Adipocyte (in vitro differentiated cells): Measurements from ENCODE around the gene STPG1.

Source experiments
- DNase-seq: peaks from one replicate; pipeline ENCODE4 v3.0.0-alpha.2; 2015; ENCODE audit warnings: low read depth
- H3K27me3 ChIP-seq: replicated peaks from 2 replicates; pipeline ENCODE4 v1.7.0; 2013; ENCODE audit warnings: mild to moderate bottlenecking, low read length, moderate library complexity; ENCODE audit not compliant: control insufficient read depth, insufficient read depth
- H3K36me3 ChIP-seq: 2 replicates; pipeline ENCODE4 v1.7.0; 2013; ENCODE audit warnings: low read length, mild to moderate bottlenecking, moderate library complexity; ENCODE audit not compliant: control insufficient read depth, insufficient read depth, severe bottlenecking
- H3K4me1 ChIP-seq: 2 replicates; pipeline ENCODE4 v1.7.0; 2013; ENCODE audit warnings: mild to moderate bottlenecking, low read length, moderate library complexity; ENCODE audit not compliant: control insufficient read depth, insufficient read depth
- H3K4me3 ChIP-seq: 2 replicates; pipeline ENCODE4 v1.7.0; 2013; ENCODE audit warnings: mild to moderate bottlenecking, low read length, moderate library complexity
- H3K9ac ChIP-seq: 2 replicates; pipeline ENCODE4 v1.7.0; 2013; ENCODE audit warnings: mild to moderate bottlenecking, low read length, moderate library complexity
- H3K9me3 ChIP-seq: 2 replicates; pipeline ENCODE4 v1.7.0; 2013; ENCODE audit warnings: mild to moderate bottlenecking, low read length, moderate library complexity; ENCODE audit not compliant: control insufficient read depth

Gene STPG1

GRCh38 chr1:24414775-24415333 is 1.3 kb upstream of the STPG1 start:
- no peak for DNase-seq
- Histone ChIP-seq H3K9me3 (no peaks in the 10 kb centered on the region), H3K36me3 (no peaks in the 10 kb centered on the region), H3K4me3 (peak overlapping the region; percentile 98), H3K9ac (no peak overlapping the region), H3K27me3 (no peaks in the 10 kb centered on the region), H3K4me1 (peaks cover 44% of the 10 kb centered on the region)

- Histone ChIP-seq H3K36me3 (no peaks in the 10 kb centered on the region), H3K9ac (no peak overlapping the region), H3K9me3 (no peaks in the 10 kb centered on the region), H3K4me3 (no peak overlapping the region), H3K4me1 (peaks cover 28% of the 10 kb centered on the region), H3K27me3 (no peaks in the 10 kb centered on the region)
- DNase-seq = no peak
Observed at GRCh38 chr1:24412408-24412807, 1.2 kb downstream of the STPG1 start.

- Histone ChIP-seq H3K4me3 (no peak overlapping the region), H3K36me3 (no peaks in the 10 kb centered on the region), H3K9ac (no peak overlapping the region), H3K4me1 (peaks cover 26% of the 10 kb centered on the region), H3K27me3 (no peaks in the 10 kb centered on the region), H3K9me3 (no peaks in the 10 kb centered on the region)
- no peak for DNase-seq
Observed at GRCh38 chr1:24411963-24412362, 1.6 kb downstream of the STPG1 start.

GRCh38 chr1:24410750-24411149 is 2.8 kb downstream of the STPG1 start:
- H3K9ac ChIP-seq = no peak overlapping the region
- H3K36me3 ChIP-seq = no peaks in the 10 kb centered on the region
- H3K9me3 ChIP-seq = no peaks in the 10 kb centered on the region
- H3K4me3 ChIP-seq = no peak overlapping the region
- H3K27me3 ChIP-seq = no peaks in the 10 kb centered on the region
- H3K4me1 ChIP-seq = peaks cover 17% of the 10 kb centered on the region
- no peak for DNase-seq

GRCh38 chr1:24409535-24409934 is 4.0 kb downstream of the STPG1 start:
- Histone ChIP-seq H3K9me3 (no peaks in the 10 kb centered on the region), H3K9ac (no peak overlapping the region), H3K4me3 (no peak overlapping the region)

GRCh38 chr1:24406788-24407187 is 6.8 kb downstream of the STPG1 start:
- H3K4me1 ChIP-seq = peaks cover 7% of the 10 kb centered on the region
- H3K9me3 ChIP-seq = no peaks in the 10 kb centered on the region

More at GRCh38 chr1:24409535-24409934, 4.0 kb downstream of the STPG1 start:
- Histone ChIP-seq H3K27me3 (no peaks in the 10 kb centered on the region), H3K36me3 (no peaks in the 10 kb centered on the region), H3K4me1 (peaks cover 17% of the 10 kb centered on the region)
- peak; percentile 35 for DNase-seq

GRCh38 chr1:24403806-24404205 is 9.8 kb downstream of the STPG1 start:
- H3K27me3 ChIP-seq = no peaks in the 10 kb centered on the region
- H3K4me3 ChIP-seq = no peak overlapping the region
- H3K9me3 ChIP-seq = no peaks in the 10 kb centered on the region
- no peak for DNase-seq
- H3K9ac ChIP-seq = no peak overlapping the region
- peaks cover 13% of the 10 kb centered on the region for H3K4me1 ChIP-seq
- no peaks in the 10 kb centered on the region for H3K36me3 ChIP-seq

More at GRCh38 chr1:24406788-24407187, 6.8 kb downstream of the STPG1 start:
- Histone ChIP-seq H3K27me3 (no peaks in the 10 kb centered on the region), H3K4me3 (no peak overlapping the region), H3K36me3 (no peaks in the 10 kb centered on the region), H3K9ac (no peak overlapping the region)
- no peak for DNase-seq

- DNase-seq = no peak
- peaks cover 9% of the 10 kb centered on the region for H3K4me1 ChIP-seq
- H3K27me3 ChIP-seq = no peaks in the 10 kb centered on the region
- no peak overlapping the region for H3K4me3 ChIP-seq
- H3K36me3 ChIP-seq = no peaks in the 10 kb centered on the region
- H3K9me3 ChIP-seq = no peaks in the 10 kb centered on the region
- no peak overlapping the region for H3K9ac ChIP-seq
Observed at GRCh38 chr1:24400065-24400464, 13.5 kb downstream of the STPG1 start.

- peak; percentile 73 for DNase-seq
- Histone ChIP-seq H3K4me3 (no peak overlapping the region), H3K36me3 (no peaks in the 10 kb centered on the region), H3K27me3 (no peaks in the 10 kb centered on the region), H3K9ac (peak overlapping the region; percentile 25), H3K9me3 (no peaks in the 10 kb centered on the region), H3K4me1 (peaks cover 26% of the 10 kb centered on the region)
Observed at GRCh38 chr1:24393892-24394291, 19.7 kb downstream of the STPG1 start.

- no peak for DNase-seq
Observed at GRCh38 chr1:24392982-24393650, 20.5 kb downstream of the STPG1 start.

GRCh38 chr1:24392604-24392946 is 21.0 kb downstream of the STPG1 start:
- no peak for DNase-seq
- Histone ChIP-seq H3K9ac (no peak overlapping the region), H3K4me3 (no peak overlapping the region), H3K36me3 (no peaks in the 10 kb centered on the region), H3K4me1 (peaks cover 34% of the 10 kb centered on the region), H3K9me3 (no peaks in the 10 kb centered on the region), H3K27me3 (no peaks in the 10 kb centered on the region)

More at GRCh38 chr1:24392982-24393650, 20.5 kb downstream of the STPG1 start:
- Histone ChIP-seq H3K36me3 (no peaks in the 10 kb centered on the region), H3K4me1 (peaks cover 32% of the 10 kb centered on the region), H3K4me3 (no peak overlapping the region), H3K9me3 (no peaks in the 10 kb centered on the region), H3K9ac (peak overlapping the region; percentile 25), H3K27me3 (no peaks in the 10 kb centered on the region)
